GM21367 (cell line): ENCODE data around the gene PDILT.
"Not testable (repeated sequence)": the region's sequence is repeated elsewhere in the genome, so short reads cannot be mapped to it uniquely, and the experiment has no call there.

Source experiments
- ATAC-seq: cut with Tn5 transposase; IDR thresholded peaks from one replicate; pipeline ENCODE4 v1.9.1; 2021; ENCODE audit not compliant: unreplicated experiment

PDILT gene

DNA sequence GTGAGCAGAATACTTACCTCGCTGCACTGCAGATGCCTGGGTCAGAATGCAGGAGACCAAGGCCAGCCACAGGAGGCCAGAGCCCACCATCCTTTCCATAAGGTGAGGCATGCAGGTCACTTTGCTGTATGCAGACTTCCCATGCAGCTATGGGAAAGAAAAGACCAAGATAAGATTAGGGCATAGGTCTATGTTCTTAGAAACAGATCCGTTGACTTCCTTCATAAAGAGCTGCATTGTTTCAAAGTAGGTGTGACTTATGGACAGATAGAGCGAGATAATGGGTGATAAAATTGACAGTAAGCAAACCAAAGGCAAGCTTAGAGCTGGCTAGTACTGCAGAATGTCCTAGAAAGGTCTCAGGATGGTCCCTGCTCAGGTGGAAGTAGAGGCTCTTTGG lies 78.2 kb downstream of the PDILT start:
- ATAC-seq: no peak

- ATAC-seq: no peak
Observed at GRCh38 chr16:20325005-20325404, 79.5 kb downstream of the PDILT start.

DNA sequence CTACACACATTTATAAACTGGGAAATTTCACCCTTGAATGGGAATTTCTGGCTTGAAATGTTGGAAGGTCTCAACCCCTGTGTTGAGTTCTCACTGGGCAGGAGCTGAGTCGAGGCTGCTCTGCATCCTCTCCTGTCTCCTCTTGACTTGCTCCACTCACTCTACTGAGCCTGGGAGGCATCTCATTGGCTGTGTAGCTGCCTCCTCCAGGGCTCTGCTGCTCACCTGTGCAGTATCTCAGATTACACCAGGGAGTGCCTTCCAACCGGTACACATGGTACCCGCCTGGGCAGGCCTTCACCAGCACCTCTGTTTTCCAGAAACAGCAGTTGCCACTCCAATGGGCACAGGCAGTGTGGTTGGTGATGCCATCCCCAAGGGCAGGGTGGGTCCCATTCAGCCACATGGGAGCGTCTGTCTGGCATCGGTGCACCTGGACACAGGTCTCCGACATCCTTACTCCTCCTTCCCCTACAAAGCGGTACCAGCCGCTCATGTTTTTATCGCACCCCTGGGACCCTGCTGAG lies 80.9 kb downstream of the PDILT start:
- no peak for ATAC-seq

GRCh38 chr16:20322696-20323095 lies 81.8 kb downstream of the PDILT start:
- no peak for ATAC-seq

DNA sequence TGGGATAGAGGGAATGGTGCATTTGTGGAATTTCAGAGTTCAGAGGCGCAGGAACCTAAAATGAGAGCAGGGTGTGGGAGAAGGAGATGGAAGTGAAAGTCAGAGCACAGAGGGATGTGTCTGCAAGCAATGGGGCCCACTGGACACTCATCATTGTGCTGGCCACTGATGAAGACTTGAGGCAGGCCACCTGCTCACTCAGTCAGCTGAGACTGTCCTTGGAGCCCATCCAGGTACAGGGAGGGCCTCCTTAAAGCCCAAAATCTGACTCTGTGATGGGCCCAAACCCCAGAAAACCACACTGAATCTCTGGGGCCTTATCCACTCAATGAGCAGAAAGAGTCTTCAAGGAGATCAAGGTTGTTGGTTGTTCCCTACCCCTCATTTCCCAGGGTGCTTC lies 82.9 kb downstream of the PDILT start:
- ATAC-seq: no peak

DNA sequence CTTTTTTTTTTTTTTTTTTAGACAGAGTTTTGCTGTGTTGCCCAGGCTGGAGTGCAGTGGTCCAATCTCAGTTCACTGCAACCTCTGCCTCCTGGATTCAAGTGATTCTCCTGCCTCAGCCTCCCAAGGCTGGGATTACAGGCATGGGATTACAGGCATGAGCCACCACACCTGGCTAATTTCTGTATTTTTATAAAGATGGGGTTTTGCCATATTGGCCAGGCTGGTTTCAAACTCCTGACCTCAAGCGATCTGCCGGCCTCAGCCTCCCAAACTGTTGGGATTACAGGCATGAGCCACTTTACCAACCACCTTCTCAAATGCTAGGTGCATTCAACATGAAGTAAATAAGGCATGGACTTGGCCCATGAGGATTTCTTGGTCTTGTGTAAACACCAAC lies 83.5 kb downstream of the PDILT start:
- ATAC-seq: not testable (repeated sequence)

DNA sequence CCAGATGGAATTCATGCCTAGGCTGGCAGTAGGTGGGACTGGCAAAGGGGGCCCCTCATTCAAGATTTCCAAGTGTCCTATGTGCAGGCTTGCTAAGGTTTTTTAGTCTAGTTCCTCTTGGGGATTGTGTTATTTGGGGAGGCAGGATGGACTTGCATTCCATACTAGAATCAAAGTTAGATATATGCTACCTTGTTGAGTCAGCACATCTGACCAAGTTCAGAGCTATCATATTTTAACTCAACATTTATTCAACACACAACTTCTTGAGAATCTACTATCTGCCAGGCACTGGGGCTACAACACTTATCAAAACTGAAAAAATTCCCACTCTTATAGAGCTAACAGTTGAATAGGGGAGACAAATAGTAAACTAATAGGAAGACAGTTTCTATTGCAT lies 83.9 kb downstream of the PDILT start:
- no peak for ATAC-seq

GRCh38 chr16:20320178-20320577 lies 84.4 kb downstream of the PDILT start:
- no peak for ATAC-seq

DNA sequence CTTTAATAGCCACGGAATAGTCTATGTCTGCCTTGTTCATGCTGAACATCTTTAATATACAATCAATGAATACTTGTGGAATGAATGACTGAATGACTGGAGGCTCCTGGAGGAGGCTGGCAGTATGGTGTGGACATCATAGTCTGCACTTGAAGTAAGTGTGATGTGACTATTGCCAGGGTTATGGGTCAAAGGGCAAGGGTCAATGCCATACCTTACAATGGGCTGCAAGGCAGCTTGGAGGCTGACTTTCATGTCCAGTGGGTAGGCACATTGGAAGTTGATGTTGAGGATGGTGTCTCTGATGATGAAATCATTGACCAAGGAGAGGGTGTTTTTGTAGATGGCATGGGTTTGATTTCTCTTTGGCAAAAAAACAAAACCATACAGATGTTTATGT lies 85.1 kb downstream of the PDILT start:
- no peak for ATAC-seq

- ATAC-seq: no peak
Observed at GRCh38 chr16:20318437-20318836, 86.1 kb downstream of the PDILT start.

DNA sequence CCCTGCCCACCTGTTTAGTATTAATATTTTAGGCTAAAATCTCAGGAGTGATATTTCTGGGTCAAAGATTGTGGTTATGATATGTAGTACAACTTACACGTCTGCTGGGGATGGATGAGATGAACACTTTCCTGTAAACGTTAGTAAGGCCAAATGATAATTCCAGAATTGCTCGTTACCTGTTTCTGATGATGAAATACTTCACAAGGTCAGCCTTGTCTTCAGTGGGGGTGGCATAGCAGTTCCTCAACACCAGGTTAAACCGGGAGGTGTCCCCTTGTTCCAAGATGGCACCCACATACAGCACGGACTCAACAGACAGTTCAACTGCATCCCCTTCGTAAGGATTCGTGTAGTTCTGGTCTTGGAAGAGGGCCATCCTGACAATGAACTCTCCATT lies 86.5 kb downstream of the PDILT start:
- no peak for ATAC-seq

GRCh38 chr16:20317117-20317516 lies 87.4 kb downstream of the PDILT start:
- ATAC-seq: no peak

- ATAC-seq: no peak
Observed at GRCh38 chr16:20316715-20317114, 87.8 kb downstream of the PDILT start.

DNA sequence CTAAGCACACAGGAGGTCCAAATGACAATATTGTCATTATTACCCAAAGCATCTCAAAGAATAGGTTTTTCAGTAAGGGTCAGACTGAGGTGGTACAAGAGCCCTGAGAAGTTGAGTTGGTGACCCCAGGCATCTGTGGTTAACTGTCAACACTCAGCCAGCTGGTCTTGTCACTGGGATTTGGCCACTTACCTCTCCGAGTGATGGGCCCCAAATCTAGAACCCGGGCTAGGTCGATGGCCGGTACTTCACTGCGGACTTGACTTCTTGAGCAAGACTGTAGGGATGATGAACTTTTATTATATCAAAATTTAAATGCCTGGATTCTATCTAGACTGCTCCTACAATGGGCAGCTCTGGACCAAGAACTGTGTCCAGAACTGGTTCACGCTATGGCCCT lies 88.8 kb downstream of the PDILT start:
- no peak for ATAC-seq

DNA sequence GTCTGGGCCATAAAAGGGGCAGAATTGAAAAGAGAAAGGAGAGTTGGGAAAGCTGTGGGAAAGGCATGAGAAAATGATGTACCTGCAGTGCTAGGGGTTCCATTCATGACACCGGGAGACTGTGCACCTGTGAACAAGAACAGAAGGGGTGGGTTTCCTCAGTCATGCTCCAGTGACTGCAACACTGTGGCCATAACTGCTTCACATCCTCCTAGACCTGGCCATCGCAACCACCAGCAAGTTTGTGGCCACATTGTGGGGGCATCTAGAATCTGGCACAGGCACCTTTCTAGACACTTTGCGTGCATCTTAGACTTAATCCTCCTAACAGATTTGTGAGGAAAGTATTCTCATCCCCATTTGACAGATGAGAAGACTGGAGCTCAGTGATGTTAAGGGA lies 90.0 kb downstream of the PDILT start:
- ATAC-seq: no peak

DNA sequence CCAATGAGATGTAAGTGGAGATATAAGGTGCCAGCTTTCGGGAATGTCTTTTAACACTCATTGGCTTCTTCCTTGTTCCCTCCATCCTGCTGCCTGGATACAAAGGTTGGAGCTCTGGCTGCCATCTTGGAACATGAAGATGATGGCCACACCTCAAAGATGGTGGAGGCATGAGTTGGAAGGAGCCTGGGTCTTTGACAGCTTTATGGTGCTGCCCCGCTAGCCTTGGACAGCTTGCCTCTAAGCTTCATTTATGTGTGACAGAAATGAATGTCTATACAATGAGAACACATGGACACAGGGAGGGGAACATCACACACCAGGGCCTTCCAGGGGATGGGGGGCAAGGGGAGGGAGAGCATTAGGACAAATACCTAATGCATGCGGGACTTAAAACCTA lies 90.8 kb downstream of the PDILT start:
- no peak for ATAC-seq

DNA sequence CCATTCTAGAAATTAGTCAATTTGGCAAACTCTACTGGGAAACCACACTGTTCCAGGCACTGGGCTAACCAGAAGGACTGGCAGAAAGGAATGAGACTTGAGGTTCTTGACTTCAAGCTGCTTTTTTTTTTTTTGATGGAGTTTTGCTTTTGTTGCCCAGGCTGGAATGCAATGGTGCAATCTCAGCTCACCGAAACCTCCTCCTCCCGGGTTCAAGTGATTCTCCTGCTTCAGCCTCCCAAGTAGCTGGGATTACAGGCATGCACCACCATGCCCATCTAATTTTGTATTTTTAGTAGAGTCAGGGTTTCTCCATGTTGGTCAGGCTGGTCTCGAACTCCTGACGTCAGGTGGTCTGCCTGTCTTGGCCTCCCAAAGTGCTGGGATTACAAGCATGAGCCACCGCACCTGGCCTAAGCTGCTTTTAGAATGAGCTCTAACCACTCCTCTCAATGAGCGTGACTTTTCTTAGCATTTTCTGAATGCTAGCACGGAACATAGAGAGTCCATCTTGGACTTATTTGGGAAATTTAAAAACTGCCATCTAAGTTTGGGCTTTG lies 91.9 kb downstream of the PDILT start:
- ATAC-seq: not testable (repeated sequence)

- no peak for ATAC-seq
Observed at GRCh38 chr16:20311548-20311947, 93.0 kb downstream of the PDILT start.

GRCh38 chr16:20310421-20311395 lies 93.8 kb downstream of the PDILT start:
- ATAC-seq: no peak

GRCh38 chr16:20309786-20310185 lies 94.8 kb downstream of the PDILT start:
- ATAC-seq: no peak
